Left ventricle myocardium inferior (tissue), 1 donor: ENCODE results near the gene ISYNA1. TPM values are rescaled to one million over a fixed set of nuclear protein-coding genes. Genes with fewer than 3 reads are reported as not detected.

Experiments
- DNase-seq: peaks from one replicate; pipeline ENCODE4 v3.0.0-alpha.2; 2020
- H3K27ac ChIP-seq: fragments of 200-600 bp; replicated peaks from 2 replicates; pipeline ENCODE4 v1.8.0; 2021
- H3K27me3 ChIP-seq: fragments of 200-600 bp; 2 replicates; pipeline ENCODE4 v1.8.0; 2021; ENCODE audit warnings: low read depth
- H3K36me3 ChIP-seq: fragments of 200-600 bp; 2 replicates; pipeline ENCODE4 v1.8.0; 2021
- H3K4me1 ChIP-seq: fragments of 200-600 bp; 2 replicates; pipeline ENCODE4 v1.8.0; 2021
- H3K4me3 ChIP-seq: fragments of 200-600 bp; 2 replicates; pipeline ENCODE4 v1.8.0; 2021; ENCODE audit warnings: mild to moderate bottlenecking, moderate library complexity
- H3K9me3 ChIP-seq: fragments of 200-600 bp; replicated peaks from 2 replicates; pipeline ENCODE4 v1.8.0; 2021
- CTCF ChIP-seq: fragments of 200-600 bp; IDR thresholded peaks from 2 replicates; pipeline ENCODE4 v1.8.0; 2021; ENCODE audit warnings: antibody characterized with exemption, mild to moderate bottlenecking, borderline replicate concordance
- intact Hi-C: fragments of 100-400 bp; cut with micrococcal nuclease; formaldehyde crosslinking; loops from one replicate; pipeline ENCODE4 v1.11.0; 2022
- long read RNA-seq: library from polyadenylated mRNA; unstranded; transcript quantifications from one replicate; pipeline ENCODE4 v2.0.0, GENCODE V29; 2021
- total RNA-seq: library from RNA; stranded (reverse); fragmentation: NEBNext Ultra II Directional; extraction: Animal tissue kit (Norgen Biotek cat#: 25700); gene quantifications from one replicate; pipeline ENCODE4 v1.2.1, GENCODE V29; 2021
- donor health status: DM: no; HTN: yes; CAD: no; lungs with severe emphysema.

The ISYNA1 gene
- total RNA-seq, result 24.1 TPM
- long read RNA-seq, transcript ISYNA1-201 (11 exons, 2,420 nt), result major isoform, 32 of 56 reads
- long read RNA-seq, partial matches to known transcripts, result 10 of 56 reads
- long read RNA-seq, other reads (novel, unspliced or antisense), result 7 of 56 reads

DNA sequence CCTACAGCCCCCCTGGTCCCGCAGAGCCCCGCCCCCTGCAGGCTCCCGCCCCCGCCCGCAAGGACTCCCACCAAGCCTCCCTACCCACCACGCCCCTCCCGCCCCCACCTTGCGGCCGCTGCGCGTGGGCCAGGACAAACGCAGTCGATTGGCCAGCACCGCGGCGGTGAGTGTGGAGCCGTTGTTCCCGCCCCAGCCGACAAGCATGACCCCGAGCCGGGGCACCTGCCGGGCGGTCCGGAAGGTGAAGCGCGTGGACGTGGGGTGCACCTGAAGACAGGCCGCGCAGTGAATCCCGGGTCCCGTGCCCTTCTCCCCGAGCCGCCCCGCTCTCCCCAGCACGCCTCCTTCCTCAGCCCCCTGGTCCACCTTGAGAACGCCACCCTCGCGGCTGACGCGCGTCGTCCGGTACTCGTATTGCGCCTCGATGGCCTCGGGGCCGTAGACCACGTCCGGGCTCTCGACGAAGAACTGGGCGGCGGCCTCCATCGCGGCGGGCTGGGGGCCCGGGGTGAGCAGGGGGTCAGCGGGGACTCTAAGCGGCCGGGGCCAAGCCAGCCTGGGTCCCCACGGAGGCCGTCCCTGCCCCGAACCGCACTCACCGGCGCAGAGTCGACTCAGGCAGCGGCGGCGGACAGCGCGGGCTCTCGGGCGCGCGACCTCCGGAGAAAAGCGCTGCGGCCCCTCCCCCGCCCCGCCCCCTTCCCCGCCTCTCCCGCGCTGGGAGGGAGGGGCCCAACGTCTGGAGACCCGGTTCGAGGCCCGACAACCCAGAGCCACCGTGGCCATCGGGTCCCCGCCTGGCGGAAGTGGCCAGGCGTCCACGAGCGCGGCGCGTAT is at the start of gene ISYNA1:
Gene ISYNA1 (minus strand): TSS at position 643 of the 840 bp plus-strand sequence. CDS start 154 bp downstream, at position 489.
- TF ChIP-seq CTCF, result no peak
- no peaks in the 10 kb centered on the region for H3K27me3 ChIP-seq
- H3K4me1 ChIP-seq, result peaks cover 56% of the 10 kb centered on the region
- H3K36me3 ChIP-seq, result peaks cover 13% of the 10 kb centered on the region
- H3K27ac ChIP-seq, result peak within 1 kb of the TSS; percentile 86
- H3K4me3 ChIP-seq, result peak within 1 kb of the TSS; percentile 84
- intact Hi-C loops, result no loop called here
- H3K9me3 ChIP-seq, result no peaks in the 10 kb centered on the region
- DNase-seq, result peak; percentile 67

- no peak for TF ChIP-seq CTCF
- intact Hi-C loops, result no loop called here
- no peaks in the 10 kb centered on the region for H3K36me3 ChIP-seq
- H3K9me3 ChIP-seq, result no peaks in the 10 kb centered on the region
- peak overlapping the region; percentile 81 for H3K27ac ChIP-seq
- H3K27me3 ChIP-seq, result no peaks in the 10 kb centered on the region
- DNase-seq, result no peak
- H3K4me3 ChIP-seq, result peak overlapping the region; percentile 10
- peaks cover 76% of the 10 kb centered on the region for H3K4me1 ChIP-seq
Measured at GRCh38 chr19:18486746-18487145, 48.8 kb upstream of the ISYNA1 start.

DNA sequence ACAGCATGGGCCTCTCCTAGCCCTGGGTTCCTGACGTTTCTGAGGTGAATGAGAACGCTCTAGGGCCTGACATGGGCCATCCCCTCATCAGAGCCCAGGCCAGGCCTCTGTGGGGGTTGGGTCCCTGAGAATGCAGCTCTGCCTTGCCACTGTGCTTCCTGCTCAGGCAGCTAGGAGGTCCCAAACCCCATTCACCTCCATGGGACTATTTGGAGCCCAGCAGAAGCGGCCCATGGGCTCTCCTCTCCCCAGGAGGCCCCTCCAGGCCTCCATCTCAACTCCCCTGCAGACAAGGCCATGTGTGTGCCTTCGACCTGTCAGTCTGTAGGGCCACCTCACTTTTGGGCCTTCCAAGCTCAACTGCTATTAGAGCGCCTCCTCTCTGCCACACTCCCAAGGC is 47.1 kb upstream of the ISYNA1 start:
- no peak for TF ChIP-seq CTCF
- H3K4me1 ChIP-seq, result peaks cover 83% of the 10 kb centered on the region
- no peak for DNase-seq
- no peaks in the 10 kb centered on the region for H3K36me3 ChIP-seq
- H3K27me3 ChIP-seq, result no peaks in the 10 kb centered on the region
- no peaks in the 10 kb centered on the region for H3K9me3 ChIP-seq
- H3K4me3 ChIP-seq, result no peak overlapping the region
- H3K27ac ChIP-seq, result peak overlapping the region; percentile 81
- intact Hi-C loops, result no loop called here

GRCh38 chr19:18483119-18483890 is 45.4 kb upstream of the ISYNA1 start:
- no peak overlapping the region for H3K27ac ChIP-seq
- no peak for DNase-seq
- no peaks in the 10 kb centered on the region for H3K9me3 ChIP-seq
- peaks cover 83% of the 10 kb centered on the region for H3K4me1 ChIP-seq
- intact Hi-C loops, result no loop called here
- no peak for TF ChIP-seq CTCF
- H3K4me3 ChIP-seq, result no peak overlapping the region
- H3K36me3 ChIP-seq, result no peaks in the 10 kb centered on the region
- H3K27me3 ChIP-seq, result no peaks in the 10 kb centered on the region

- no peak overlapping the region for H3K4me3 ChIP-seq
- no peaks in the 10 kb centered on the region for H3K27me3 ChIP-seq
- peak overlapping the region; percentile 86 for H3K27ac ChIP-seq
- DNase-seq, result no peak
- intact Hi-C loops, result no loop called here
- H3K4me1 ChIP-seq, result peaks cover 82% of the 10 kb centered on the region
- no peaks in the 10 kb centered on the region for H3K9me3 ChIP-seq
- H3K36me3 ChIP-seq, result no peaks in the 10 kb centered on the region
- TF ChIP-seq CTCF, result no peak
Measured at GRCh38 chr19:18481505-18482222, 43.7 kb upstream of the ISYNA1 start.
